HepG2 (cell line): ENCODE results near the gene DHRS13. TPM values are rescaled to one million over a fixed set of nuclear protein-coding genes. Genes with fewer than 3 reads are reported as not detected.
A peak's percentile ranks its signal among the peaks of the same experiment; 100 is the strongest.

Source experiments
- CCAR2 ChIP-seq: fragments of 200-400 bp; formaldehyde crosslinking; optimal IDR thresholded peaks from 2 replicates; pipeline ENCODE3; 2018; ENCODE audit warnings: low read depth, mild to moderate bottlenecking, low read length, moderate library complexity
- CEBPG ChIP-seq: IDR thresholded peaks from 2 replicates; pipeline ENCODE4 v1.6.1; 2016
- CTCF ChIP-seq: sonication (generic); formaldehyde crosslinking; IDR thresholded peaks from 2 replicates; pipeline ENCODE4 v1.5.0; 2020; ENCODE audit warnings: mild to moderate bottlenecking, missing genetic modification reagents, moderate library complexity
- DDIT3 ChIP-seq: sonication (generic); formaldehyde crosslinking; IDR thresholded peaks from 2 replicates; pipeline ENCODE4 v1.4.0; 2020; ENCODE audit warnings: mild to moderate bottlenecking, missing genetic modification reagents
- GPBP1L1 ChIP-seq: sonication (generic); formaldehyde crosslinking; IDR thresholded peaks from 2 replicates; pipeline ENCODE4 v1.5.0; 2020; ENCODE audit warnings: mild to moderate bottlenecking, missing genetic modification reagents
- GTF3A ChIP-seq: sonication (generic); formaldehyde crosslinking; conservative IDR thresholded peaks from 2 replicates; pipeline ENCODE4 v1.4.0; 2020; ENCODE audit warnings: mild to moderate bottlenecking, missing genetic modification reagents
- JARID2 ChIP-seq: sonication (generic); formaldehyde crosslinking; IDR thresholded peaks from 2 replicates; pipeline ENCODE4 v1.8.1; 2023; ENCODE audit warnings: missing genetic modification reagents, inconsistent platforms; ENCODE audit not compliant: insufficient replicate concordance
- KLF6 ChIP-seq: IDR thresholded peaks from 2 replicates; pipeline ENCODE4 v1.8.0; 2016; ENCODE audit warnings: missing biosample characterization, missing genetic modification reagents
- MXD1 ChIP-seq: sonication (generic); formaldehyde crosslinking; IDR thresholded peaks from 2 replicates; pipeline ENCODE4 v1.4.0; 2020; ENCODE audit warnings: mild to moderate bottlenecking, missing genetic modification reagents
- NFRKB ChIP-seq: fragments of 450-650 bp; IDR thresholded peaks from 2 replicates; pipeline ENCODE4 v1.6.1; 2017
- NFYC ChIP-seq: IDR thresholded peaks from 2 replicates; pipeline ENCODE4 v1.6.1; 2016; ENCODE audit warnings: missing genetic modification reagents, missing compliant biosample characterization
- PCBP2 ChIP-seq: fragments of 200-400 bp; formaldehyde crosslinking; optimal IDR thresholded peaks from 2 replicates; pipeline ENCODE3; 2018; ENCODE audit warnings: low read length, low read depth; ENCODE audit not compliant: poor library complexity, severe bottlenecking
- PRDM10 ChIP-seq: sonication (generic); formaldehyde crosslinking; IDR thresholded peaks from 2 replicates; pipeline ENCODE4 v1.4.0; 2020; ENCODE audit warnings: low read depth, missing genetic modification reagents
- SMAD9 ChIP-seq: sonication (generic); formaldehyde crosslinking; IDR thresholded peaks from 2 replicates; pipeline ENCODE4 v1.5.1; 2020; ENCODE audit warnings: mild to moderate bottlenecking, missing genetic modification reagents
- SYNCRIP ChIP-seq: fragments of 200-400 bp; formaldehyde crosslinking; IDR thresholded peaks from 2 replicates; pipeline ENCODE4 v1.6.1; 2018; ENCODE audit warnings: mild to moderate bottlenecking, low read depth, low read length; ENCODE audit not compliant: insufficient read depth
- TCF7L2 ChIP-seq: IDR thresholded peaks from 2 replicates; pipeline ENCODE4 v1.6.1; 2011; ENCODE audit warnings: mild to moderate bottlenecking, low read depth, low read length, moderate library complexity
- TEF ChIP-seq: sonication (generic); formaldehyde crosslinking; IDR thresholded peaks from 2 replicates; pipeline ENCODE4 v1.5.0; 2020; ENCODE audit warnings: missing genetic modification reagents
- XBP1 ChIP-seq: sonication (generic); formaldehyde crosslinking; IDR thresholded peaks from 2 replicates; pipeline ENCODE4 v1.5.0; 2020; ENCODE audit warnings: missing genetic modification reagents
- ZFP90 ChIP-seq: sonication (generic); formaldehyde crosslinking; IDR thresholded peaks from 2 replicates; pipeline ENCODE4 v1.8.0; 2022; ENCODE audit warnings: missing genetic modification reagents, mild to moderate bottlenecking, inconsistent platforms, borderline replicate concordance
- ZIK1 ChIP-seq: sonication (generic); formaldehyde crosslinking; IDR thresholded peaks from 2 replicates; pipeline ENCODE4 v1.5.0; 2020; ENCODE audit warnings: mild to moderate bottlenecking, low read depth, missing genetic modification reagents, borderline replicate concordance
- ZNF12 ChIP-seq: sonication (generic); formaldehyde crosslinking; IDR thresholded peaks from 2 replicates; pipeline ENCODE4 v1.5.0; 2020; ENCODE audit warnings: missing genetic modification reagents
- ZNF431 ChIP-seq: sonication (generic); formaldehyde crosslinking; IDR thresholded peaks from 2 replicates; pipeline ENCODE4 v1.9.0; 2022; ENCODE audit warnings: missing genetic modification reagents, low read depth, mild to moderate bottlenecking, borderline replicate concordance
- ZSCAN20 ChIP-seq: sonication (generic); formaldehyde crosslinking; IDR thresholded peaks from 2 replicates; pipeline ENCODE4 v1.4.0; 2020; ENCODE audit warnings: missing genetic modification reagents, mild to moderate bottlenecking, borderline replicate concordance
- polyA plus RNA-seq, 8 experiments: library from polyadenylated mRNA; depleted of rRNA in 3 of 8; stranded (reverse) in 7 of 8; unstranded in 1 of 8; fragments of >200 nt; fragmentation: Illumina TruSeq in 4 of 8; extraction: Trizol in 4 of 8; gene quantifications; 2 replicates each; pipeline versions ENCODE4 v1.2.1 to v1.2.3, GENCODE V29; 2011 to 2016; ENCODE audit warnings: low read depth in 4 of 8, missing spikeins in 1 of 8, mixed read lengths in 1 of 8; ENCODE audit not compliant: insufficient read depth in 1 of 8
- total RNA-seq, 5 experiments: library from RNA; depleted of rRNA; stranded (reverse); fragments of >200 nt; fragmentation: Illumina TruSeq; extraction: Trizol; gene quantifications; 2 replicates each; pipeline ENCODE4 v1.2.3, GENCODE V29; 2016; ENCODE audit warnings: low read depth in 1 of 5

DHRS13 gene
- total and polyA plus RNA-seq, 2 of the 13 experiments (the other 11 are each of a cell fraction or from before 2014, with no cell fraction given): 11.8 to 12.6 TPM

GRCh38 chr17:28908640-28909167, 5.8 kb upstream of the DHRS13 start (continued):
- no peak for TF ChIP-seq PRDM10 (CRISPR knock-in tag)
- TF ChIP-seq ZSCAN20: no peak
- 0 out of 2 replicates have a peak, but pooled peaks have one; percentile 5 for TF ChIP-seq CTCF (CRISPR knock-in tag)
- TF ChIP-seq ZFP90 (CRISPR knock-in tag): no peak
- TF ChIP-seq SYNCRIP: no peak
- TF ChIP-seq DDIT3 (CRISPR knock-in tag): no peak
- TF ChIP-seq GTF3A: no peak
- no peak for TF ChIP-seq TCF7L2
- no peak for TF ChIP-seq KLF6 (CRISPR knock-in tag)
- no peak for TF ChIP-seq TEF (CRISPR knock-in tag)
- no peak for TF ChIP-seq CCAR2
- no peak for TF ChIP-seq NFRKB
- no peak for TF ChIP-seq ZIK1
- no peak for TF ChIP-seq GPBP1L1
- TF ChIP-seq MXD1 (CRISPR knock-in tag): no peak
- no peak for TF ChIP-seq SMAD9
- TF ChIP-seq JARID2: no peak
- no peak for TF ChIP-seq CEBPG (CRISPR knock-in tag)
- TF ChIP-seq PCBP2: no peak
- no peak; the same call in 1 of the 2 replicates for TF ChIP-seq ZNF12 (CRISPR knock-in tag)
- no peak for TF ChIP-seq ZNF431 (CRISPR knock-in tag)
- no peak for TF ChIP-seq XBP1 (CRISPR knock-in tag)
- TF ChIP-seq NFYC (CRISPR knock-in tag): no peak
